GM19468 (cell line): ENCODE data around the gene SRP54.
"Not testable (repeated sequence)": the region's sequence is repeated elsewhere in the genome, so short reads cannot be mapped to it uniquely, and the experiment has no call there.

Experiments
- ATAC-seq: cut with Tn5 transposase; IDR thresholded peaks from one replicate; pipeline ENCODE4 v1.9.1; 2021; ENCODE audit warnings: mild to moderate bottlenecking, moderate library complexity, moderate number of reproducible peaks; ENCODE audit not compliant: unreplicated experiment; ENCODE audit errors: extremely low read depth

The SRP54 gene

GRCh38 chr14:34982421-34983147 is at the start of gene SRP54:
SRP54 (plus strand) TSS chr14:34982992; CDS start chr14:34996710, 13,718 bp downstream.
- peak; percentile 77 for ATAC-seq

GRCh38 chr14:34933301-34933700 is 49.5 kb upstream of the SRP54 start:
- no peak for ATAC-seq

- no peak for ATAC-seq
Observed at GRCh38 chr14:34935488-34935887, 47.3 kb upstream of the SRP54 start.

GRCh38 chr14:34937442-34937841 is 45.4 kb upstream of the SRP54 start:
- no peak for ATAC-seq

- no peak for ATAC-seq
Observed at GRCh38 chr14:34937876-34938275, 44.9 kb upstream of the SRP54 start.

GRCh38 chr14:34943506-34943905 is 39.3 kb upstream of the SRP54 start:
- no peak for ATAC-seq

GRCh38 chr14:34944744-34945143 is 38.0 kb upstream of the SRP54 start:
- no peak for ATAC-seq

- ATAC-seq: no peak
Observed at GRCh38 chr14:34946699-34947098, 36.1 kb upstream of the SRP54 start.

GRCh38 chr14:34951286-34951685 is 31.5 kb upstream of the SRP54 start:
- no peak for ATAC-seq

GRCh38 chr14:34956931-34957330 is 25.9 kb upstream of the SRP54 start:
- ATAC-seq: no peak

- ATAC-seq: no peak
Observed at GRCh38 chr14:34957771-34958286, 25.0 kb upstream of the SRP54 start.

- not testable (repeated sequence) for ATAC-seq
Observed at GRCh38 chr14:34962106-34962505, 20.7 kb upstream of the SRP54 start.

GRCh38 chr14:34964977-34965764 is 17.6 kb upstream of the SRP54 start:
- ATAC-seq: no peak

GRCh38 chr14:34965912-34966311 is 16.9 kb upstream of the SRP54 start:
- ATAC-seq: no peak

- peak; percentile 69 for ATAC-seq
Observed at GRCh38 chr14:34966413-34966812, 16.4 kb upstream of the SRP54 start.

- ATAC-seq: no peak
Observed at GRCh38 chr14:34970665-34971064, 12.1 kb upstream of the SRP54 start.

GRCh38 chr14:34971381-34971780 is 11.4 kb upstream of the SRP54 start:
- ATAC-seq: no peak

- no peak for ATAC-seq
Observed at GRCh38 chr14:34971801-34972200, 11.0 kb upstream of the SRP54 start.

- no peak for ATAC-seq
Observed at GRCh38 chr14:34978444-34978843, 4.3 kb upstream of the SRP54 start.

GRCh38 chr14:34980337-34980900 is 2.4 kb upstream of the SRP54 start:
- ATAC-seq: no peak
